TTC549 (cell line): Measurements from ENCODE around the gene CEP43.

Experiments used
- FAIRE-seq: peaks from 2 replicates; lab custom pipeline; 2012; peaks lifted over from hg19 to GRCh38; lab: Jason Lieb, UNC

The CEP43 gene

GRCh38 chr6:167013946-167014345 is 14.7 kb downstream of the CEP43 start:
- FAIRE-seq: no peak

DNA sequence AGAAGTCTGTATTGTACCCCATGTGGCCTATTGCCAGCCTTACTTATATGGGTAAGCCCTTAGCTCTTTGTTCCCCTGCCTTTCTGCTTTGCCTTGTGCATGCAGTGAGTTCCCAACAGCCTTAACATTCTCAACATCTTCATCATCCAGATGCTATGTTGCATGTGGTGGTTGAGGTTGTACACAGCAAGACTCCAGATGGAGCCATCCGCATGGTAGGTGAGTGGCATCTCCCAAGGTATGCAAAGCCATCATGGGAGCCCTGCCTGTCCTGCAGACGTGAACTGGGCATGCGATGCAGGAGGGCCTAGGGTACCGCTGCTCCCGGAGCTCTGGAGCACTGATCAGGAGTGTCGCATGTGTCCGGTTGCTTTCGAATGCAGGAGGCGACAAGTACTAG is 16.1 kb downstream of the CEP43 start:
- no peak for FAIRE-seq

GRCh38 chr6:167020206-167020605 is 21.0 kb downstream of the CEP43 start:
- no peak for FAIRE-seq

DNA sequence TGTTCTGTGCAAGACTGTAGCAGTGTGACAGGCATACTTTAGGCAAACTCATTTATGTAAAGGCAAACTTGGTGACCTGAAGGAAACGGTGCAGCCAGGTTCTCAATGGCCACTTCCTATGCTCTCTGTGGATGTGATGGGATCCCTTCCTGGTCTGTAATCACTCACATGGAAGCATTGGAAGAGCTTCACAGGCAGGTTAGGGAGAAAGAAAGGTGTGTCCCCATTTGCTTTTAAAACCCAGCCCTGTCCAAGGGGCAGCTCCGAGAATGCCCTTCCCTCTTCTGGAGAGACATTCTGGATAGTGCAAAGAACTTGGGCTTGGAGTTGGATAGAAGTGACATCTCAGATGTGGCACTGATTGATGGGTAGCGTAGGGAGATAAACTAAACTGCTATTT is 28.1 kb downstream of the CEP43 start:
- FAIRE-seq: no peak

- FAIRE-seq: no peak
Observed at GRCh38 chr6:167027772-167028171, 28.6 kb downstream of the CEP43 start.

GRCh38 chr6:167030222-167031072 is 31.2 kb downstream of the CEP43 start:
- FAIRE-seq: no peak

GRCh38 chr6:167031082-167031709 is 32.0 kb downstream of the CEP43 start:
- FAIRE-seq: no peak

- no peak for FAIRE-seq
Observed at GRCh38 chr6:167034056-167034455, 34.9 kb downstream of the CEP43 start.

DNA sequence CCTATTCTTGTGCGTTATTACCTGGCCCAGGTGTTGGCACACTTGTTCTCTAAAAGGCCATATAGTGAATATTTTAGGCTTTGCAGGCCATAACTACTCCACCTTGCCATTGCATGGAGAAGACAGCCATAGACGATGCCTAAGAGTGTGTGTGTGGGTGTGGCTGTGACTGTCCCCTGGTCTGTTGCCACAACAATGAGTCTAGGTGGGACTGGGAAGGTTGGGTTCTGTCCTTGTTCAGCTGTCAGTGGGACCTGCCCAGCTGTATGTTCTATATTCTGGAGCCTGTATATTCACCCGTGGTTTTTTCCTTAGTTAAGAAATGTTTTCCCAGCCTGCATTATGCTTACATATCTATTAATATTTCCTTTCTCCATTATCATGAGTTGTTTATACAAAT is 38.6 kb downstream of the CEP43 start:
- FAIRE-seq: no peak

GRCh38 chr6:167044696-167045095 is 45.5 kb downstream of the CEP43 start:
- FAIRE-seq: no peak

DNA sequence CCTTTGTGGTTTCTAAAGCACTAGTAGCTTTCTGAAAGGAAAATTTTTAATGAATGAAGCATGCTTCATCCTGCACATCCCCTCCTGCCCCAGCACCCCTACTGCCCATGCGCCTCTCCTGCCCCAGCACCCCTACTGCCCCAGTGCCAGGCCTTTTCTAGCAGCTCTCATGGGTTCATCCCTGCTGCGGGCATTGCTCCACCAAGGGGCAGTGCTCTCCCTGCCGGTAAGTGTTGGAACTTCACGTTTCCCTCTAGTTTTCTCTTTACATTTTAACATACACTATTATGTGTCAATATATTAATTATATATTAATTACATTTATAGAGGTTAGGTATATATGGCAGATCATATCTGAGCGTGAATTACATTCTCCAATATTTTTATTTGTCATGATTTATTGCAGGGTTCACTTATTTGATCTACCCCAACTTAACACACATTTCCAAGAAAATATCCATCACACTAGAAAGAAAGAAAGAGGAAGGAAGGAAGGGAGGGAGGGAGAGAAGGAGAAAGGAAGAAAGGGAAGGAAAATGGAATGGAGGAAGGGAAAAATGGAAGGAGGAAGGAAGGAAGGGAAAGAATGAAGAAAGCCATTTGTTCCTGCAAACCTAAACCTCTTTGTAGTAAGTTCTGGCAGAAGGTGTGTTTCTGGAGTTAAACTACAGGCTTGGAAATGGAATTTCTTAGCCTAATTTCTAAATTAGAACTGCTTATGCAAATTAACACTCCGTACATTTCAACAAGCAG is 46.8 kb downstream of the CEP43 start:
- no peak for FAIRE-seq

DNA sequence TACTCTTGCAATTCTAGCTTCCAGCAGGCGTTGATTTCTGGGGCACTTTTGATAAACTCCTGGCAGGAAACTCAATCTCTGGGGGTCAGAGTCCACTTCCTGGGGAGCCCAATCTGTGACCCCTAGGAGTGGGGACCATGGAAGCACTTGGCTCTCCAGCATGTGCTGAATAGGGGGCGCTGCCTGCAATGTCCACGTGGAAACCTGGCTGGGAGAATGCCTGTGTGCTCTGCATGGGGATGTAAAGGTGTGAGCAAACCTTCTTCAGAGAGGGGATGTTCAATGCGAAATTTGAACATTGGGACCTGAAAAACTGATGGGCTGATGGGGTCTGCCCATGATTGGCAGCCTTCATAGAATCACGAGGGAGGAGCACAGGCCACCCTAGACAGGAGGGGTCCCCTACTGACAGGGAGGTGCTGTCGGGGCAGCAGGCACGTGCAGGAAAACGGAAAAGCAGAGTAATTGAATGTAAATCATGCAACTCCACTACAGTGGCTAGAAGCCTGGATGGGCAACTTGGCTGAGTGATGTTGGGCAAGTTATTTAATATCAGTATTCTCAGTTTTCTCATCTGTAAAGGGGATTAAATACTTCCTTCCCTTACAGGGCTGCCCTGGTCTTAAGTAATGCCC is 47.8 kb downstream of the CEP43 start:
- no peak for FAIRE-seq

DNA sequence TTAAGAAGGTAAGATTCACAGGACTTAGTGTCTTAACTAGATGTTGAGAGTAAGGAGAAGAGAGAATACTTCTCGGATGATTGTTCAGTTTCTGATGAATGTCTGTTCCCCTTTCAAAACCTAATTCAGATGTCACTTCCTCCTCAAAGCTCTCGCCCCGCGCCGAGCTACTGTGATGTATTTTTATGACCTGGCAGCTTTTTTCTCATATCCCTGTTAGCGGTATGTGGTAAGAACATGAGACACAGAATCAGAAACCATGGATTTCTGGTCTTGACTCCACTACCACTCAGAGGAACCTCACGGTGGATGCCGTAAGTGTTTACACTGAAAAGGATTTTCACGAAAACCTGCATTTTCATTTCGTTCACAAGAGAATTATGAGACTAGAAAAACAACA is 48.4 kb downstream of the CEP43 start:
- FAIRE-seq: no peak
